Measurements from ENCODE around the gene LTA4H.

- no peak for TF ChIP-seq EZH2phosphoT487 (IDR thresholded peaks at IDR 0.05; ENCODE audit: low read length)
- no peak for TF ChIP-seq EZH2 (optimal IDR thresholded peaks at IDR 0.05; ENCODE audit: low read depth, low read length)
Measured at GRCh38 chr12:96040305-96041133, 5.1 kb upstream of the LTA4H start.

All from MM.1S (cell line).